ENCODE results near the gene MIPOL1. TPM values are rescaled to one million over a fixed set of nuclear protein-coding genes. Genes with fewer than 3 reads are reported as not detected.

MIPOL1 gene
- total and polyA plus RNA-seq, 4 donors: 0.51 to 6.6 (median 1.9) TPM

GRCh38 chr14:37501877-37502276 lies 304.1 kb downstream of the MIPOL1 start:
- Histone ChIP-seq H3K27ac (ENCODE audit: low read depth in 1 of 2, low read length in 2 of 2) (no peak overlapping the region), H3K9me3 (ENCODE audit: control insufficient read depth in 4 of 4, low read length in 3 of 4) (no peaks in the 10 kb centered on the region), H3K36me3 (ENCODE audit: control insufficient read depth in 4 of 4, insufficient read depth in 3 of 4, low read depth in 1 of 4, low read length in 3 of 4) (no peaks in the 10 kb centered on the region), H3K4me1 (ENCODE audit: control insufficient read depth in 4 of 4, insufficient read depth in 4 of 4, low read length in 3 of 4) (no peaks in the 10 kb centered on the region), H3K4me3 (ENCODE audit: low read depth in 1 of 3, low read length in 3 of 3) (no peak overlapping the region), H3K9ac (ENCODE audit: low read depth in 1 of 2, low read length in 2 of 2) (no peak overlapping the region), H3K27me3 (ENCODE audit: control insufficient read depth in 4 of 4, insufficient read depth in 4 of 4, low read length in 3 of 4) (no peaks in the 10 kb centered on the region)
- DNase-seq (ENCODE audit: low spot score): no peak
- TF ChIP-seq MAX (IDR thresholded peaks at IDR 0.05) (no peak), REST (IDR thresholded peaks at IDR 0.05) (no peak), RXRA (IDR thresholded peaks at IDR 0.05) (no peak), JUND (IDR thresholded peaks at IDR 0.05) (no peak), FOXA2 (IDR thresholded peaks at IDR 0.05) (no peak), SP1 (IDR thresholded peaks at IDR 0.05) (no peak), RAD21 (IDR thresholded peaks at IDR 0.05) (no peak), CTCF (IDR thresholded peaks at IDR 0.05; ENCODE audit: low read depth, low read length, missing input control) (no peak), ZBTB33 (IDR thresholded peaks at IDR 0.05) (no peak), GABPA (IDR thresholded peaks at IDR 0.05 in 1 of 2, conservative IDR thresholded peaks at IDR 0.05 in 1 of 2) (no peak), EGR1 (IDR thresholded peaks at IDR 0.05; ENCODE audit: low read depth in 2 of 2) (no peak), NR2F2 (IDR thresholded peaks at IDR 0.05) (no peak), ATF3 (IDR thresholded peaks at IDR 0.05) (no peak), TAF1 (conservative IDR thresholded peaks at IDR 0.05) (no peak), YY1 (IDR thresholded peaks at IDR 0.05) (no peak), FOXA1 (IDR thresholded peaks at IDR 0.05) (no peak), HNF4A (conservative IDR thresholded peaks at IDR 0.05) (no peak), HNF4G (IDR thresholded peaks at IDR 0.05) (no peak)
- 90% methylated on average over 5 of the region's 5 CpGs for WGBS
